Left colon (tissue), 2 donors: Measurements from ENCODE around the gene SLC27A5. TPM values are rescaled to one million over a fixed set of nuclear protein-coding genes. Genes with fewer than 3 reads are reported as not detected.

Experiments
- ATAC-seq: fragments of 200-7000 bp; cut with Tn5 transposase; one replicate; pipeline ENCODE4 v1.9.1; 2020; ENCODE audit warnings: mild to moderate bottlenecking, moderate library complexity
- DNase-seq, 2 donors: peaks; one replicate each; pipeline ENCODE4 v3.0.0-alpha.2; 2020
- intact Hi-C, 2 donors: fragments of 100-400 bp; cut with DNase I in 1 of 2; cut with micrococcal nuclease in 1 of 2; formaldehyde crosslinking; loops; one replicate each; pipeline versions ENCODE4 v1.11.2 to v1.14.0; 2022; cut with DNase I, micrococcal nuclease
- total RNA-seq, 2 donors: library from RNA; stranded (reverse); fragmentation: NEBNext Ultra II Directional; extraction: Animal tissue kit (Norgen Biotek cat#: 25700); gene quantifications; one replicate each; pipeline ENCODE4 v1.2.1, GENCODE V29; 2021
- donor health status: DM: no; HTN: no; CAD: no.
- donor health status: DM: yes; HTN: yes; CAD: no.

The SLC27A5 gene
- total RNA-seq, 2 donors from 2014 or later, result 2.8 to 4.6 TPM

GRCh38 chr19:58536852-58537798, 25.3 kb upstream of the SLC27A5 start:
- no peak for ATAC-seq
- no peak for DNase-seq
- intact Hi-C loops, result no loop called here

- DNase-seq (no peak), ATAC-seq (no peak)
- intact Hi-C loops, result no loop called here
These were observed 24.1 kb upstream of the SLC27A5 start for GRCh38 chr19:58535857-58536256.

- intact Hi-C loops, result no loop called here
- DNase-seq (no peak), ATAC-seq (peak; percentile 32)
These were observed 19.4 kb upstream of the SLC27A5 start for GRCh38 chr19:58531034-58531840.

- intact Hi-C loops, result no loop called here
- DNase-seq (no peak), ATAC-seq (no peak)
These were observed 17.6 kb upstream of the SLC27A5 start for GRCh38 chr19:58529405-58529804.

GRCh38 chr19:58522709-58523108, 10.9 kb upstream of the SLC27A5 start:
- intact Hi-C loops, result no loop called here
- ATAC-seq (no peak), DNase-seq (no peak)

GRCh38 chr19:58521651-58522050, 9.9 kb upstream of the SLC27A5 start:
- ATAC-seq (no peak), DNase-seq (no peak)
- intact Hi-C loops, result no loop called here

GRCh38 chr19:58520257-58520599, 8.4 kb upstream of the SLC27A5 start:
- ATAC-seq, result no peak
- intact Hi-C loops, result no loop called here

GRCh38 chr19:58519355-58520256, 7.8 kb upstream of the SLC27A5 start, which contains the start of gene ZBTB45:
TSS of gene ZBTB45 (minus strand) at chr19:58519810. CDS start at chr19:58517673, 2,137 bp downstream.
- intact Hi-C loops, result no loop called here
- DNase-seq (peak; percentile 93 to 96), ATAC-seq (peak; percentile 82)

More at GRCh38 chr19:58520257-58520599, 8.4 kb upstream of the SLC27A5 start:
- no peak for DNase-seq

- intact Hi-C loops, result no loop called here
- ATAC-seq (peak; percentile 55), DNase-seq (peak; percentile 70 to 72)
These were observed 7.2 kb upstream of the SLC27A5 start for GRCh38 chr19:58519087-58519354.

GRCh38 chr19:58518256-58519086, 6.7 kb upstream of the SLC27A5 start:
- DNase-seq (peak; percentile 25 to 52), ATAC-seq (no peak)
- intact Hi-C loops, result no loop called here

- DNase-seq, result no peak
- ATAC-seq, result no peak
- intact Hi-C loops, result no loop called here
These were observed 5.4 kb upstream of the SLC27A5 start for GRCh38 chr19:58516964-58517833.

GRCh38 chr19:58516246-58516836, 4.5 kb upstream of the SLC27A5 start:
- ATAC-seq (no peak), DNase-seq (no peak)
- intact Hi-C loops, result no loop called here

- intact Hi-C loops, result no loop called here
- DNase-seq (no peak), ATAC-seq (no peak)
These were observed 3.5 kb upstream of the SLC27A5 start for GRCh38 chr19:58515259-58515658.

- no peak for DNase-seq
- intact Hi-C loops, result no loop called here
- no peak for ATAC-seq
These were observed 2.8 kb upstream of the SLC27A5 start for GRCh38 chr19:58514564-58515022.

- ATAC-seq, result peak; percentile 81
- intact Hi-C loops, result no loop called here
- peak; percentile 91 to 94 for DNase-seq
These were observed 2.1 kb upstream of the SLC27A5 start for GRCh38 chr19:58513694-58514563.

- no peak for DNase-seq
- no peak for ATAC-seq
- intact Hi-C loops, result no loop called here
These were observed 1.5 kb upstream of the SLC27A5 start for GRCh38 chr19:58513213-58513693.
